Measurements from ENCODE around the gene CLCC1.
"Not testable (repeated sequence)": the region's sequence is repeated elsewhere in the genome, so short reads cannot be mapped to it uniquely, and the experiment has no call there.

The CLCC1 gene, protein sequence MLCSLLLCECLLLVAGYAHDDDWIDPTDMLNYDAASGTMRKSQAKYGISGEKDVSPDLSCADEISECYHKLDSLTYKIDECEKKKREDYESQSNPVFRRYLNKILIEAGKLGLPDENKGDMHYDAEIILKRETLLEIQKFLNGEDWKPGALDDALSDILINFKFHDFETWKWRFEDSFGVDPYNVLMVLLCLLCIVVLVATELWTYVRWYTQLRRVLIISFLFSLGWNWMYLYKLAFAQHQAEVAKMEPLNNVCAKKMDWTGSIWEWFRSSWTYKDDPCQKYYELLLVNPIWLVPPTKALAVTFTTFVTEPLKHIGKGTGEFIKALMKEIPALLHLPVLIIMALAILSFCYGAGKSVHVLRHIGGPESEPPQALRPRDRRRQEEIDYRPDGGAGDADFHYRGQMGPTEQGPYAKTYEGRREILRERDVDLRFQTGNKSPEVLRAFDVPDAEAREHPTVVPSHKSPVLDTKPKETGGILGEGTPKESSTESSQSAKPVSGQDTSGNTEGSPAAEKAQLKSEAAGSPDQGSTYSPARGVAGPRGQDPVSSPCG

DNA sequence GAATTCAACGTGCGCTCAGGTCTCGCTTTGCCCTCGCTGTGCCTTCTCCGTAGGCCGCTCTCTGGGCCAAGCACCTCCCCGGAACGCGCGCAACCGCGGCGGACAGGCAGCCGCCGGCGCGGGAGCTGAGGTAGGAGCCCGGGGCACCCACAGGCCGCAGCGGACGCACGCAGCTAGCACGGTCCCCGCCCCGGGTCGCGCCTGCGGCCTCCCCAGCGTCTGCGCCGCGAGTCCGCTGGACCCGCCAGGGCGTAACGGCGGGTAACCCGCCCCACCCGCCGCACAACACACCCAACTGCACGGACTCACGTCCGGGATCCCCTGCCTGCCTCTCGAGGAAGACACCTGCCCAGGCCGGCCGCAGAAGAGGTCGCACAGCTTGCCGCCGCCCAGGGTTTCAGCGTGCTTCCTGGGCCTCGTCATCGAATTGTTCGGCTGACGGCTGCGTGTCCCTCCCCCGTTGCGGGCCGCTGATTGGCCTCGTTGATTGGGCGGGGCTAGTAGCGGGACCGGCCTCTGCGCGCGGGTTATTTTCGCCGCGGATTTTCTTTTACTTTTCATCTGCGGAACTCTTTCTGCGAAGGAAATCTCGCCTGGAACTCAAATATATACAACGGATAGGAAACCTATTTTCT is at the start of gene CLCC1:
Gene CLCC1, minus strand, starts transcription at position 433 of the 635 bp plus-strand sequence. CDS start 13,047 bp downstream, outside the sequence.
- DNase-seq (ENCODE audit: low read depth) = peak; percentile 84

DNA sequence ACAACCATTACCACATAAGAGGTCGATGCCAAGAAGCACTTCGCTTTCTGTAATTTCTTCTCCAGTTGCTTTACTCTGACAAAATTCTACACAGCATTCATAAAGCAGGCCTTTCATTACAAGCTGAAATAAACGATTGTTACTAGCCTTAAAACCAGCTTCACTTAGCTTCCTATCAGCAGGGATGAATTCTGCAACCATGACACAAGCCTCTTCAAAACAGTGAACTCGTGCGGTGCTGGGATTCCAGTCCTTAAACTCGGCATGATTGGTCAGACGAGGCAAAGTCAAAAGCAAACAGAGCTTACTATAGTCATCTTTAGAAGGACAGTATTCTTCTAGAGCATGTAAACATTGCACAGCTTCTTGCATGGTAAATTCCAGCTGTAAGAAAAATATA is 48.1 kb upstream of the CLCC1 start:
- no peak for DNase-seq (ENCODE audit: low read depth)

DNA sequence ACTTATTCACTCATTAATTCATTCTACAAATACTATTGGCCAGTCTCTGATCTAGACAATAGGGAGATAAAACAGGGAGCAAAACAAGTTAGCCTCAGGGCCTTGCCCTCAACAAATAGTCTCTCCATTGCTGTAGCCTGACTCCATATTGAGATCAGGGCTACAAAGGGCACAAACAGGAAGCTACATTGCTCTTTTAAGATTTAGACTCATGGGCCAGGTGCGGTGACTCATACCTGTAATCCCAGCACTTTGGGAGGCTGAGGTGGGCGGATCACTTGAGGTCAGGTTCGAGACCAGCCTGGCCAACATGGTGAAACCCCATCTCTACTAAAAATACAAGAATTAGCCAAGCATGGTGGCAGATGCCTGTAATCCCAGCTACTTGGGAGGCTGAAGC is 33.3 kb upstream of the CLCC1 start:
- DNase-seq (ENCODE audit: low read depth) = not testable (repeated sequence)

DNA sequence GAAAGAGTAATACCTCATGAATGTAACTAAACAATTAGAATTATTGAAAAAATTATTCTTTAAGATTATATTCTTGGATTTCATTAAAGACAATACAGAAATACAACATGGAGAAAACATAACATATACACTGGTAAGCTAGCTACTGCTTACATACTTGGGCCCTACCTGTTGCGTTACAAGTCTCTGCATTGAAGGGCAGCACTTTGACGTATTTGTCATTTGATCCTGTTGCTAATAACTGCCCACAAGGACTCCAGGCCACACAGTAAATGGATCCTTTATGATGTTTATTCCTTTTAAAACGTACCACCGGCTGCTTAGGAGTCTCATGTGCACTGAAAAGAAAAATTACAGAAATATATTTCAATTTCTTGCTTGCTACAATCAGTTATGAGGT is 19.8 kb upstream of the CLCC1 start:
- DNase-seq (ENCODE audit: low read depth) = no peak

DNA sequence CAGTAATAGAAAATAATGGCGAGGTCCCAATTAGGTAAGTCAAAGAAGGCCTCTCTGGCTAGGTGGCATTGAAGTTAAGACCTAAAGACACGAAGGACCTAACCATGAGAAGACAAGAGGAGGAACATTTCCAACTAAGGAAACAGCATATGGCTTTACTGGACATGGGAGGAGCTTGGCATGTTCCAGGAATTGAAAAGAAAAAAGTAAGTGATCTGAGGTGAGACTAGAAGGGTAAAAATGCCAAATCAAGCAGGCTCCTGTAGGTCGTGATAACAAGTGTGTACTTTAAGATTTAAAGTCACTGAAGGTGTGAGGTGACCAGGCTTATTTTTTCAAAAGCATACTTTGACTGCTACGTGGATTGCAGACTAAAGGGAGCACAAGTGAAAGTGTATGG is 13.4 kb upstream of the CLCC1 start:
- no peak for DNase-seq (ENCODE audit: low read depth)

DNA sequence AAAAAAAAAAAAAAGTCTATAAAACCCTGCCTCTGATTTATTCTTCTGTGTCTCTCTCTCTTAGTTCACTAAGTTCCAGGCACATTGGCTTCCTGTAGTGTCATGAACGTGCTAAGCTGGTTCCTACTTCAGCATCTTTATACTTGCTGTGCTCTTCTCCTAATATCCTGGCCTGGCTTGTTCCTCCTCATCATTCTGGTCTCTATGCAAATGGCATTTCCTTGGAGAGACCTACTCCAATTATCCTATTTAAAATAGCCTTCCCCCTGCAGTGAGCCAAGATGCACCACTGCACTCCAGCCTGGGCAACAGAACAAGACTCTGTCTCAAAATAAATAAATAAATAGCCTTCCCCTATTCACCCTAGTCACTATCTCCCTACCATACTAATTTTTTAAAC is 9.7 kb upstream of the CLCC1 start:
- no peak for DNase-seq (ENCODE audit: low read depth)

DNA sequence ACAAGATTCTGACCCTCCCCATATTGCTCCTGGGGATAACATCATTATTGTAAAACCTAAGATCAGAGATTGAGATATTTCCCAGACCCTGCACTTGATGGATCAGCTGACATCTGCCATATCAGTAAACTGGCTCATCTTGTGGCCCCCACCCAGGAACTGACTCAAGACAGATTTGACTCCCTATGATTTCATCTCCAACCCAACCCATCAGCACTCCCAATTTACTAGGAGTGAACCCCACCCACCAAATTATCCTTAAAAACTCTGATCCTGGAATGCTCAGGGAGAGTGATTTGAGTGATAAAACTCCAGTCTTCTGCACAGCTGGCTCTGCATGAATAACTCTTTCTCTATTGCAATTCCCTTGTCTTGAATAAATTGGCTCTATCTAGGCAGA is 6.1 kb upstream of the CLCC1 start:
- no peak for DNase-seq (ENCODE audit: low read depth)

DNA sequence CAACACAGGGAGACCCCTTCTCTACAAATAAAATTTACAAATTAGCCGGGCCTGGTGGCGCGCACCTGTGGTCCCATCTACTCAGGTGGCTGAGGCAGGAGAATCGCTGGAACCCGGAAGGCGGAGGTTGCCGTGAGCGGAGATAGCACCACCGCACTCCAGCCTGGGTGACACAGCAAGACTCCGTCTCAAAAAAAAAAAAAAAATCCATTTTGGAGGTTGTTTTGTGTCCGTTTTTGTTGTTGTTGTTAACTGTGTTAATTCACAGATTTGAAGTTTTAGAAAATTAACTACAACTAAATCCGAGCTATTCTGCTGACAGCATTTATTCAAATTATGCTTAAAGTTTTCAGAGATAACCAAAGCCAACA is 618 bp downstream of the CLCC1 start:
- no peak for DNase-seq (ENCODE audit: low read depth)

DNA sequence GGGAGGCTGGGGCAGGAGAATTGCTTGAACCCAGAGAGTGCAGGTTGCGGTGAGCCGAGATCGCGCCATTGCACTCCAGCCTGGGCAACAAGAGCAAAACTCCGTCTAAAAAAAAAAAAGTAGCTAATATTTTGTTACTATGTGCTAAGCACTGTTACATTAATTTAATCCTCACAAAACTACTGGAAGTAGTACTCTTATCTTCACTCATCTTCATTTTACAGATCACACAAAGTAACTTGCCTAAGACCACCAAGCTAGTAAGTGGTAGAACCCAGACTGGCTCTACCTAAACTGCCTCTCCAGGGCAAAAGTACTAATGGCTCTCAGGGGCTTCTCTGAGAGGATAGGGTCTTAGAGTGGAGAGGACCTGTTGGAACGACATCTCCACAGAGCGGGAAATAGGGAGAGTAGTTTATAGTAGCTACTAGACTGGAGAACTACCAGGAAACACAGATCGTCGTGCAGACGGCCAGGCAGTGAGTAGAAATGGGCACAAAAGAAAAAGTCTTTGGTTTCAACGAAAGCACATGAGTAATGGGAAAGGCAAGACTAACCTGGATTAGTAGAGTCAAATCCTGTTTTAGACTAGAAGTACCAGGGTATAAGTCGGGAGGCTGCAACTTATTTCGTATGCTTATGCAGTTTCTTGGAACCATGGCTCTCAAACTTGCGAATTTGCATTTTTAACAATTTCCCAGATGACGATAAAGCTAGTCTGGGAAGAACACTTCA is 1.4 kb downstream of the CLCC1 start:
- no peak for DNase-seq (ENCODE audit: low read depth)

DNA sequence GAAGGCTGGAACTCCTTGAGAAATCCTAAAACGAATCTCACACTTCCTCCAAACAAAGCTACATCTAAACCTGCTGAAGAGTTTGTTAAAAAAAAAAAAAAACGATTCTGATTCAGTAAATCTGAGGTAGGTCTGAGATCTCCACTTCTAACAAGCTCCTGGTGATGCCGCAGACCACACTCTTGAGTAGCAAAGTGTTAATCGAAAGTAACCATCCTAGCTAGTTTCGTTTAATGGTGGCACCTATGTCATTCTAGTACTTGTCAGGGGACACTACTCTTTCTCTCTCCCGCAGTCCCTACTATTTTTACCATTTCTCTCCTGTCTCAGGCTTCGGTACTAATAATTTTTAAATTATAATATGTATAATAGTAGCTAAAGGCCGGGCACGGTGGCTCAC is 2.1 kb downstream of the CLCC1 start:
- DNase-seq (ENCODE audit: low read depth) = no peak

DNA sequence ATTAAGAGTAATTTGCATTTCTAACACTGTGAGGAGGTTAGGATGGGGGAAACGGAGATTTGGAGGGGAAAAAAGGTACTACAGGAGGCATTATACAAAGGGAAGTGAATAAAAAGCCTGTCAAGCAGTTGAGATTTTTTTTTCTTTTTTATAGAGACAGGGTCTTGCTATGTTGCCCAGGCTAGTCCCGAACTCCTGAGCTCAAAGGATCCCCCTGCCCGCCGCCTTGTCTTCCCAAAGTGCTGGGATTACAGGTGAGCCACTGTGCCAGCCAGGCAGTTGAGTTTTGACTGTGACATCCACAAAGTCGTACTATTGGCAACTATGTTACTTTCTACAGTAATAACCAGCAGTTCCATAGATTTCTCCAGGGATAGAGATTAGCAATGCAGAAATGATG is 2.6 kb downstream of the CLCC1 start:
- DNase-seq (ENCODE audit: low read depth) = no peak

DNA sequence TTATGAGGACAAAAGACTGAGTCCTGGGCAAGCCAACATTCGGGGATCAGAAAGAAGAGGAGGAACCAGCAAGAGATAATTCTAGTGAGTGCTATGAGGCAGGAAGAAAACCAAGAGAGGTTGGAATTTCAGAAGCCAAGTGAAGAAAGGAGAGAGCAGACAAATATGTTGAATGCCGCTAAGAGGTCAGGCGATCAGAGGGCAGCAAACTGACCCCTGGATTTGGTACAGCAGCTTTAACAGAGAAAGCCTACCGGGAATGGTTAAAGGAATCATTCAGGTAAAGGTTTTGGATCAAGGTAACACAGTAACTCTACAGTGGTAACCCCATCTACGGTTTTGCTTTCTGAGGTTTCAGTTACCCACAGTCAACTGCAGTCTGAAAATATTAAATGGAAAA is 5.4 kb downstream of the CLCC1 start:
- DNase-seq (ENCODE audit: low read depth) = no peak

DNA sequence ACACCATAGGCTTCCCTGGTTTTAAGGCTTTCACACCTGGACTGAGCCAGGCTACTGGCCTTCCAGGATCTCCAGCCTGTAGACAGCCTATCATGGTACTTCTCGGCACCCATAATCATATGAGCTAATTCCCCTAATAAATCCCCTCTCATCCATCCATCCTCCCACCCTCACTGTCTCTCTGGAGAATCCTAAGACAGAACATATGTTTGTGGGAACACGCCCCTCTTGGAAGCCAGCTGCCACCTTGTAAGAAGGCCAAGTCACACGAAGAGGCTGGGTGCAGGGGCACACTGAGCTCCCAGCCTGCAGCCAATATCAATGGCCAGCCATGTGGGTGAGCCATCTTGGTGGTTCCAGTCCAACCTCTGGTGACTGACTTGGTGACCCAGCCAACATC is 7.4 kb downstream of the CLCC1 start:
- no peak for DNase-seq (ENCODE audit: low read depth)

DNA sequence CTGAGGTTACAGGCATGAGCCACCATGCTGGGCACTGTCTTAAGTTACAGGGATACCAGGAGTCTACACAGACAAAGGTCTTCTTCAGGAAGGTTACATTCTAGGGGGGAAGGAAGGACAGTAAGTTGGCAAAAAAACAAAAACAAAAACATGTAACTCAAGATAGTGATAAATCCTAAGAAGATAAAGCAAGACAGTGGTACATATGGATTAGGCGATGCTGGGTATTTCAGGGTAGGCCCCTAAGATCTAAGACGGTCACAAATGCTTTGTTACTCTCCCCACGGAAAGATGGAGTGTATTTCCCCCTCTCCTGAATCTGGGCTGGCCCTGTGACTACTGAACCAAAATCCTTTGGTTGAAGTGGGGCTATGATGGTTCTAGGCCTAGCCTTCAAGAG is 8.2 kb downstream of the CLCC1 start:
- DNase-seq (ENCODE audit: low read depth) = no peak

DNA sequence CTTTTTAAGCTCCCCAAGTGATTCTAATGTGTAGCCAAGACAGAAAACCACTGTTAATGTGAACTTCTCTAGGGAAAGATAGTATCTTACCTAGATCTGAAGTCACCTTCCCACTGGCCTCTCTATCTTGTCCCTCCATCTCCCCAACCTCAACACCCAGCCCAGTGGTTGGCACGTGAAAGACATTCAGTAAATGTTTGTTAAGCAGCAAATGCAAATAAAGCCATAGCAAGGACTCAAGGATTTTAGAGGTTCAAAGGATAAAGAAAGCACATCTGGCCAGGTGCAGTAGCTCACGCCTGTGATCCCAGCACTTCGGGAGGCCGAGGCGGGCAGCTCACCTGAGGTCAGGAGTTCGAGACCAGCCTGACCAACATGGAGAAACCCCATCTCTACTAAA is 9.8 kb downstream of the CLCC1 start:
- no peak for DNase-seq (ENCODE audit: low read depth)

DNA sequence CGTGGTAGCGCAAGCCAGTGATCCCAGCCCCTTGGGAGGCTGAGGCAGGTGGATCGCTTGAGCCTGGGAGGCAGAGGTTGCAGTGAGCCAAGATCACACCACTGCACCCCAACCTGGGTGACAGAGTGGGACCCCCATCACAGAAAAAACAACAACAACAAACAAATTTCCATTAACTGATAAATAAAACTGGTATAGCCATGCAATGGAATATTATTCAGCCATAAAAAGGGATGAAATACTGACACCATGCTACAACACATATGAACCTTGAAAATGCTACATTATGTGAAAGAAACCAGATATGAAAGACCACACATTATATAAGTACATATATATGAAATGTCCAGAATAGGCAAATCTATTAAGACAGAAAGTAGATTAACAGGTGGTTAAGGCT is 12.0 kb downstream of the CLCC1 start:
- no peak for DNase-seq (ENCODE audit: low read depth)

DNA sequence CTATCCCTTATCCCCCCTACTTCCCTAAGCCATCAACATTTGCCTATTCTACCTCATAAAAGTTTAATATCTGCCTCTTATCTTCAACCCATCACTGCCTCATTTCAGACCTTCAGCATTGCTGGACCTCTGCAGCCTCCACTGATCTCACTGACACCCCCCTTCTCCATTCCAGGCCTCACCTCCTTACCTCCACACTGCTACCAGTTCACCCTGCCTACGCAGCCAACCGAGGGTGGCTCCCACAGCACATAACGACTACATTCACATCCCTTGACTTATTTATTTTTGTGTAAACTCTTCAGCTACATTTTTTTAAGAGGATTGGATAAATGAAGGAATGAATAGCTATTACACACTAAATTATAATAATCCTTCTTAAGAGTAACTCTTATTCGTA is 14.2 kb downstream of the CLCC1 start:
- DNase-seq (ENCODE audit: low read depth) = no peak

DNA sequence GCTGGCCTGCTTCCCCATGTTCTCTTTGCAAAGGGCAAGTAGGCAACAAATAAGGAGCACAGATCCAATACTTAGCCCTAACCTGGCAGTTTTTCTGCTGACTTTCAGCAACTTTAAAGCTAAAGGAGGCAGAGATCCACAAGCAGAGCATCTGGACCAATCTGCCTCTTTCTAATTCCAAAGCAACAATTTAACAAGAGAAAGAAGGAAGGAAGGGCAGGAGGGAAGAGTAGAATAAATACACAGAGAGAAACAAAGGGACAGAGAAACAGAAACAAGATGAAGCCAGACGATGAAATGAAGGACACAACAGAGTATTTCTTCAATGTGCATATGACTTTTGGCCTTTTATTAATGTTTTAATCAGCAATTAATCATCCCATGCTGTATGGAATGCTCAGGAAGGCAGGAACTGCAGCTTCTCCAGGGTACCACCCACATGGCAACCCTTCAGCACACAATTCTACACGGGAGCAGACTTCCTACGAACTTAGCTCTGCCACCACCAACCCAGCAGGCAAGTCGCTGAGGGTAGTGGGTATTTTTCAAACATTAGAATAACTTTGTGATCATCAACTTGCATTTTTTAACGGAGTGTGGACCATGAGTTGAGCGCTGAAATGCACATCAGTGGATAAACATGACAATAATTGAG is 15.3 kb downstream of the CLCC1 start:
- no peak for DNase-seq (ENCODE audit: low read depth)

DNA sequence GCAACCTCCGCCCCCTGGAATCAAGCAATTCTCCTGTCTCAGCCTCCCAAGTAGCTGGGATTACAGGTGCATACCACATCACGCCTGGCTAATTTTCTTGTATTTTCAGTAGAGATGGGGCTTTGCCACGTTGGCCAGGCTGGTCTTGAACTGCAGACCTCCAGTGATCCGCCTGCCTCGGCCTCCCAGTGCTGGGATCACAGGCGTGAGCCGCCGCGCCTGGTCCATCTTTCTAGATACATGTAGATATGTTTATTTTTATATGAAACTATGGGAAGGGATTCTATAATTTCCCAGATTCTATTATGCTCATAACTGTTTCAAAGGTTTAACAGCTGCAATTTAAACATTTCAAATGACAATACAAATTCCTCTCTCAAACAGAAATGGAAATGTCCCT is 27.1 kb downstream of the CLCC1 start:
- DNase-seq (ENCODE audit: low read depth) = no peak

DNA sequence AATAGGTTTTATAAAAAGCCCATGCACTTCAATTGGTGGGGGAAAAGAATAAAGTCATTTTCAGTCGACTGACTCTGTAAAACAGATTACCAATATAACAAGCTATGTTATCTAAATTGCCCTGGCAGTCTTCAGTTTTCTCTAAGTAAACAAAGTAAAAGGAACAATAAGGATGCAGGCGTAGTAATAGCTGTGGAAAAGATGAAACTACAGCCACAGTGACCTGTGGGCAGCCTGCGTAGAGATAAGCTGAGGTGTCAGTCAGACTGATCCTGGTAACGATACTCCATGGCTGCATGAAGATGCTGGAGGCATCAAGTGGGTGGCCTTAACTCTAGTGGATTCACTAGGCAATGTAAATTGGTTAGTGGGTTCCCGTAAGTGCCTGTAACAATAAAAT is 29.3 kb downstream of the CLCC1 start:
- DNase-seq (ENCODE audit: low read depth) = no peak

DNA sequence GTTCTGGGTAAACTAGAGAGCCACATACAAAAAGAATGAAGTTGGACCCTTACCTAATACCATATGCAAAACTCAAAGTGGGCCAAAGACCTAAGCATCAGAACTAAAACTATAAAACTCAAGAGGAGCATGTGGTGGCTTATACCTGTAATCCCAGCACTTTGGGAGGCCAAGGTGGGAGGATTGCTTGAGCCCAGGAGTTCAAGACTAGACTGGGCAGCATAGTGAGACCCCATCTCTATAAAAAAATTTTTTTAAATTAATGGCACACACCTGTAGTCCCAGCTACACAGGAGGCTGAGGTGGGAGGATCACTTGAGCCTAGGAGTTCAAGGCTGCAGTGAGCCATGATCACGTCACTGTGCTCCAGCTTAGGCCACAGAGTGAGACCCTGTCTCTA is 35.7 kb downstream of the CLCC1 start:
- not testable (repeated sequence) for DNase-seq (ENCODE audit: low read depth)

DNA sequence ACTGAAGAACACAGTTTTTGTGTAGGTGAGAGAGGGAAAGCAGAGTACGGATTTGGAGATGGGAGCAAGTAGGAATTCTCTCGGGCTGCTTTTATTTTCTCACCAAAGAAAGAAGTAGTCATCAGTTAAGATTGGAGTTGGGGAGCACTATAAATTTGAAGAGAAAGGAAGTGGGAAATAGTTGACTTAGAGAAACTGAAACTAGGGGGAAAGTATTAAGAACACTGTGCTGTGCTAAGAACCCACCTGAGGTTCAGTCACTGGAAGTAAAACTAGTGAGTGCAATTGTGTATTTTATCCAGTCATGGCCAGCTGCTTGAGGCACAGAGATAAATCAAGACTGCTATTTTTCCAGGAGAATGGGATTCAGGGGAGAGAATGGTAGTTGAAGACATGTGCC is 37.4 kb downstream of the CLCC1 start:
- DNase-seq (ENCODE audit: low read depth) = no peak
